ENCODE results near the gene MMADHC. TPM values are rescaled to one million over a fixed set of nuclear protein-coding genes. Genes with fewer than 3 reads are reported as not detected.
A peak's percentile ranks its signal among the peaks of the same experiment; 100 is the strongest.

Gene MMADHC
- total and polyA plus RNA-seq, 9 of the 15 experiments (the other 6 are each of a cell fraction or from before 2014, with no cell fraction given): 187 to 850 (median 271) TPM

DNA sequence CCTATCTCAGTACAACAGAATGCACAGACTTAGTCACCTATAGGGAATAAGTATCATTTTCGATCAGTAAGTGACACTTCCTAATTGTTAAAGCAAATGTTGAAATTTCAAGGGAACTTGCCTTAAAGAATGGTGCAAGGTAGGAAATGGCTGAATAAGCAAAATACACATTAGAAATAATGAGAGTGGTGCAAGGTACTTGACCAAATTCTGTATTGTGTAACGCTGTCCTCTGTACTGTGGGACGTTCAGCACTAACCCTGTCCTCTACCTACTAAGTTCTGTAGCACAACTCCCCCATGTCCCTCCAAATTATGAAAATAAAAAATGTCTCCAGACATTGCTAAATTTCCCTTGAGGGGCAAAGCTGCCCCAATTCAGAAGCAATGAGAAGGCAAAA, 19.4 kb downstream of the MMADHC start:
- ATAC-seq (peak; percentile 21; the same call in 2 of the 3 replicates), DNase-seq (ENCODE audit: extremely low read depth in 1 of 4, low spot score in 3 of 4) (no peak), FAIRE-seq (no peak)
- H3K4me1 ChIP-seq (replicated peaks in 1 of 2; ENCODE audit: control insufficient read depth in 2 of 2, insufficient read depth in 2 of 2, low read length in 2 of 2): no peaks in the 10 kb centered on the region
- no peaks in the 10 kb centered on the region for H3K9me1 ChIP-seq (ENCODE audit: control insufficient read depth, insufficient read depth, low read length)
- H3K4me2 ChIP-seq (ENCODE audit: insufficient read depth, low read length): no peak overlapping the region
- H3K9me3 ChIP-seq (replicated peaks; ENCODE audit: control insufficient read depth, insufficient read depth, low read depth, low read length): no peaks in the 10 kb centered on the region
- intact Hi-C loops (cut with micrococcal nuclease): loop anchor here (10.0 kb wide), 3 partner anchors 253 to 923 kb away; partner anchors contain the start of gene EPC2
- H3K4me3 ChIP-seq: no peak overlapping the region
- POLR2A ChIA-PET: no interaction called here
- WGBS (ENCODE audit: insufficient coverage, low coverage, missing lambda C conversion rate): 97% methylated on average over 3 of the region's 3 CpGs
- H3K36me3 ChIP-seq (ENCODE audit: control insufficient read depth, insufficient read depth, low read length): peaks cover 67% of the 10 kb centered on the region
- H3K79me2 ChIP-seq (ENCODE audit: control insufficient read depth, insufficient read depth, low read length): 0 out of 3 replicates have a peak, but pooled peaks cover 2% of the 10 kb centered on the region
- no TSS peak for BruUV-seq (replicated peaks)
- H3K9ac ChIP-seq (ENCODE audit: insufficient read depth in 1 of 2, low read depth in 2 of 2, low read length in 2 of 2): no peak overlapping the region
- in situ Hi-C loops (cut with MboI): loop anchor here (25.0 kb wide), 1 partner anchor 906 kb away; no protein-coding TSS in a partner anchor
- no peak overlapping the region for H3K27ac ChIP-seq (ENCODE audit: extremely low read depth, low read depth, low read length)
- H3K27me3 ChIP-seq (ENCODE audit: control insufficient read depth in 2 of 2, insufficient read depth in 2 of 2, low read length in 2 of 2): no peaks in the 10 kb centered on the region
- CTCF ChIA-PET (ENCODE audit: low intra/inter-chr PET ratio): no interaction called here
- no peak overlapping the region for H2AFZ ChIP-seq (ENCODE audit: low read depth, low read length)
- H4K20me1 ChIP-seq (replicated peaks; ENCODE audit: control insufficient read depth, insufficient read depth, low read length): no peaks in the 10 kb centered on the region
- no peak for TF ChIP-seq ZC3H8 (IDR thresholded peaks at IDR 0.05)
- peak; percentile 72 for TF ChIP-seq MAFF (IDR thresholded peaks at IDR 0.05; ENCODE audit: low read length)
- no peak for TF ChIP-seq NKRF (IDR thresholded peaks at IDR 0.05; ENCODE audit: borderline replicate concordance)
- TF ChIP-seq HLTF (IDR thresholded peaks at IDR 0.05): no peak
- no peak for TF ChIP-seq MEIS2 (IDR thresholded peaks at IDR 0.05; ENCODE audit: partially characterized antibody)
- TF ChIP-seq U2AF1 (optimal IDR thresholded peaks at IDR 0.05; ENCODE audit: low read depth, low read length): no peak
- no peak for TF ChIP-seq TBL1XR1 (IDR thresholded peaks at IDR 0.05; ENCODE audit: low read length in 2 of 2)
- peak; percentile 89 for TF ChIP-seq ZNF316 (IDR thresholded peaks at IDR 0.05)
- no peak for TF ChIP-seq HOXB6 (CRISPR knock-in tag; IDR thresholded peaks at IDR 0.05; ENCODE audit: borderline replicate concordance)
- no peak for TF ChIP-seq TOE1 (IDR thresholded peaks at IDR 0.05; ENCODE audit: borderline replicate concordance)
- TF ChIP-seq TOE1 (CRISPR knock-in tag; IDR thresholded peaks at IDR 0.05; ENCODE audit: borderline replicate concordance, low read depth): no peak
- TF ChIP-seq C11orf30 (IDR thresholded peaks at IDR 0.05; ENCODE audit: low read depth): peak; percentile 82
- TF ChIP-seq SIRT6 (IDR thresholded peaks at IDR 0.05; ENCODE audit: low read depth, low read length): no peak
- TF ChIP-seq CHD2 (IDR thresholded peaks at IDR 0.05; ENCODE audit: low read depth, low read length): no peak
- TF ChIP-seq COPS2 (conservative IDR thresholded peaks at IDR 0.05): no peak
- TF ChIP-seq PBX2 (CRISPR knock-in tag; IDR thresholded peaks at IDR 0.05; ENCODE audit: low read depth): no peak
- no peak for TF ChIP-seq PBX2 (tag; conservative IDR thresholded peaks at IDR 0.05; ENCODE audit: low read depth)
- no peak for TF ChIP-seq KDM5B (IDR thresholded peaks at IDR 0.05; ENCODE audit: insufficient replicate concordance, low read depth, low read length)
- no peak for TF ChIP-seq FOXP4 (CRISPR knock-in tag; IDR thresholded peaks at IDR 0.05; ENCODE audit: borderline replicate concordance)

All from K562 (cell line).